DMS153 treated with DMSO at 0.1 percent for 48 hours (cell line): ENCODE measurements around the gene CTDSP2.
"Not testable (repeated sequence)": the region's sequence is repeated elsewhere in the genome, so short reads cannot be mapped to it uniquely, and the experiment has no call there.

Experiments
- DNase-seq: peaks from one replicate; lab custom pipeline; 2025; ENCODE audit not compliant: unreplicated experiment; lab: John Stamatoyannopoulos, UW

The CTDSP2 gene

GRCh38 chr12:57882575-57882974 is 36.0 kb upstream of the CTDSP2 start:
- no peak for DNase-seq

- no peak for DNase-seq
These were observed 34.9 kb upstream of the CTDSP2 start for GRCh38 chr12:57881475-57881874.

- DNase-seq, result not testable (repeated sequence)
These were observed 34.5 kb upstream of the CTDSP2 start for GRCh38 chr12:57881035-57881434.

GRCh38 chr12:57877876-57878275 is 31.3 kb upstream of the CTDSP2 start:
- DNase-seq, result no peak

- DNase-seq, result no peak
These were observed 29.4 kb upstream of the CTDSP2 start for GRCh38 chr12:57875753-57876547.

GRCh38 chr12:57874166-57875108 is 27.9 kb upstream of the CTDSP2 start:
- no peak for DNase-seq

- DNase-seq, result no peak
These were observed 25.8 kb upstream of the CTDSP2 start for GRCh38 chr12:57872362-57872761.

- no peak for DNase-seq
These were observed 23.4 kb upstream of the CTDSP2 start for GRCh38 chr12:57869927-57870318.

GRCh38 chr12:57869298-57869926 is 22.9 kb upstream of the CTDSP2 start:
- DNase-seq, result no peak

GRCh38 chr12:57868851-57869268 is 22.3 kb upstream of the CTDSP2 start:
- peak; percentile 43 for DNase-seq

GRCh38 chr12:57868221-57868620 is 21.7 kb upstream of the CTDSP2 start:
- DNase-seq, result no peak

- no peak for DNase-seq
These were observed 19.9 kb upstream of the CTDSP2 start for GRCh38 chr12:57866308-57867019.

- DNase-seq, result no peak
These were observed 18.7 kb upstream of the CTDSP2 start for GRCh38 chr12:57865084-57865751.

GRCh38 chr12:57864442-57865083 is 18.0 kb upstream of the CTDSP2 start:
- DNase-seq, result no peak

- DNase-seq, result no peak
These were observed 17.1 kb upstream of the CTDSP2 start for GRCh38 chr12:57863676-57864075.

- DNase-seq, result no peak
These were observed 15.4 kb upstream of the CTDSP2 start for GRCh38 chr12:57861967-57862366.

GRCh38 chr12:57860883-57861282 is 14.4 kb upstream of the CTDSP2 start:
- DNase-seq, result not testable (repeated sequence)

- DNase-seq, result no peak
These were observed 12.6 kb upstream of the CTDSP2 start for GRCh38 chr12:57859121-57859520.

GRCh38 chr12:57858123-57858522 is 11.6 kb upstream of the CTDSP2 start:
- DNase-seq, result not testable (repeated sequence)

GRCh38 chr12:57854965-57855364 is 8.4 kb upstream of the CTDSP2 start:
- DNase-seq, result no peak
